HG03025 (cell line): ENCODE results near the gene RAD51B.

Experiments used
- ATAC-seq: cut with Tn5 transposase; IDR thresholded peaks from one replicate; pipeline ENCODE4 v1.9.1; 2021; ENCODE audit warnings: mild to moderate bottlenecking, moderate library complexity; ENCODE audit not compliant: unreplicated experiment, low FRiP score

The RAD51B gene

DNA sequence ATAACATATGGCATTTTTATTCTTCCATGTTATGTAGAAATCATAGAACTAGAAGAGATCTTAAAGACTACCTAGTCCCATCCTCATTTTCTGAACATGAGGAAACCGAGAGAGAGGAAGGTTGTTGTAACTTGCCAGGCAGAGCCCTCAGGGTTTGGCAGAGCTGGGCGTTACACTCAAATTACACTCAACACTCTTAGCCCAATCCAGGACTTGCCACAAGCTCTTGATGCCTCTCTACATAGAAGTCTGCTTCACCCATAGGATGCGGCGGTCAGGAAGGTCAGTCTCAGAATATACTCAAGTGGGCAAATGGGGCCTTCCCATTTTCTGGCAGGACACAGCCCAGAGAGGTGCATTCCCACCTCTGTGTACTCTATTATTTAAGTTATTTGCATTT is 765.2 kb downstream of the RAD51B start:
- ATAC-seq, result no peak

DNA sequence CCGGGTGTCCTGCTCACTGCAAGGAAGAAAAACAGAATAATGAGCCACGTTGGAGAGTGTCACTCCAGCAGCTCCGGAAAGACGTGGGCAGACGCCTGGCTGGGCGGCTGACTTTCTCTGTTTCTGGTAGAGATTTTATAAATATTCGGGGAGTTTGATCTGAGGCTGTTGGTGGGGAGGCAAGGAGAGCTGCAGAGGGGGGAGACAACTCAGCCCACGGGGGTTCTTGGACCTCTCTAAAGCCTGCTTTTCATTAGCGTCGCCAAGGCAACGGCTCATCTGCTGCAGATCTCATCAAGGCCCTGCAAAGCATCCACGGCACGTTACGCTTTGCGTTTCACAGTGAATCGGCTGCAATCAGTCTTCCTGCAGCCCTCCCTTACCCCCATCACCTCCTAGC is 766.1 kb downstream of the RAD51B start:
- no peak for ATAC-seq

DNA sequence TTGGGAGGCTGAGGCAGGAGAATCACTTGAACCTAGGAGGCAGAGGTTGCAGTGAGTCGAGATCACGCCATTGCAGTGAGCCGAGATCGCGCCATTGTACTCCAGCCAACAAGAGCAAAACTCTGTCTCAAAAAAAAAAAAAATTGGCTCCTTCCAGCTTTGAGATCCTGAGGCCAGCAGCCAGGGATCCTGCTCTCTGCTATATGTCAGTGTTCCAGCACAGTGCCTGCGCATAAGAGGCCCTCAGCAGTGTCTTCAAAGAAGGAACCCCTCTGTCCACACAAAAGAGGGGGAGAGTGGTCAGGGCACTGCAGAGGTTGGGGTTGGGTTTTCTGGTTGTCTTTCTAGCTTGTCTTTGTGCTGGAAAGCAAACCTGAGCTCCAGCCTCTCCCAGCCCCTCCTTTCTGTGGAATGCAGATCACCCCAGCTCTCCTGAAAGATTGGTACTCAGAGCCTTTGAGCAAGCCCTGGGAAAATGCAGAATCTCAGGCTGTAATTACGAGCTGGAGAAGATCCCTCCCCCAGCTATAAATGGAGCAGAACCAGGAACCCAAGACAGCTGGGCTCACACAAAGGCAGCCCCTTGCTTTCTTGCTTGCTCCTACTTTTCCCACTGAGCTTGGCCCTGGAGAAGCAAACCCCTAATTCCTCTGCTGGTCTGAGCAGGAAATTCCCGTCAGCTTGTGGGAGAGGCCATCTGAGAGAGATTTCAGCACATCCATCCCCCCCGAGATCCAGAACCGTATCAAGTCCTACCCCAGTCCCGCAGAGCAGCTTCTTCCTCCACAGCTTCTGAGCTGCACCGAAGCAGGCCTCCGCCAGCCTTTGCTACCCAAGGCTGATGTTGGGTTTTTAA is 767.5 kb downstream of the RAD51B start:
- ATAC-seq, result no peak

DNA sequence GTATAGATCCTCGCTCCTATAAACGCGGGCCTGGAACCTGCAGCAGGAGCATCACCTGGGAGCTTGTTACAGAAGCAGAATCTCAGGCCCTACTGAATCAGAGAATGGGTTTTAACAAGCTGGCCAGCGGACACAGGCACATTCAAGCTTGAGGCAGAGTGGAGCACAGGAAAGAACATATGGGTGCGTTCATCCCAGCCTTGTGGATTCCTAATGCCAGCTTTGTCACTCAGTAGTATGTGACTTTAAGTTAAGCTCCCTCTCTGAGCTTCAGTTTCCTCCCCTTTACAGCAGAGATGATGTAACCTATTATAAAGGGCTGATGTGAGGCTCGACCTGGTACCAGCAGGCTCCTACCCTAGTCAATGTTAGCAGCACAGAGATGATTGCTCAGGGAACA is 768.4 kb downstream of the RAD51B start:
- no peak for ATAC-seq

DNA sequence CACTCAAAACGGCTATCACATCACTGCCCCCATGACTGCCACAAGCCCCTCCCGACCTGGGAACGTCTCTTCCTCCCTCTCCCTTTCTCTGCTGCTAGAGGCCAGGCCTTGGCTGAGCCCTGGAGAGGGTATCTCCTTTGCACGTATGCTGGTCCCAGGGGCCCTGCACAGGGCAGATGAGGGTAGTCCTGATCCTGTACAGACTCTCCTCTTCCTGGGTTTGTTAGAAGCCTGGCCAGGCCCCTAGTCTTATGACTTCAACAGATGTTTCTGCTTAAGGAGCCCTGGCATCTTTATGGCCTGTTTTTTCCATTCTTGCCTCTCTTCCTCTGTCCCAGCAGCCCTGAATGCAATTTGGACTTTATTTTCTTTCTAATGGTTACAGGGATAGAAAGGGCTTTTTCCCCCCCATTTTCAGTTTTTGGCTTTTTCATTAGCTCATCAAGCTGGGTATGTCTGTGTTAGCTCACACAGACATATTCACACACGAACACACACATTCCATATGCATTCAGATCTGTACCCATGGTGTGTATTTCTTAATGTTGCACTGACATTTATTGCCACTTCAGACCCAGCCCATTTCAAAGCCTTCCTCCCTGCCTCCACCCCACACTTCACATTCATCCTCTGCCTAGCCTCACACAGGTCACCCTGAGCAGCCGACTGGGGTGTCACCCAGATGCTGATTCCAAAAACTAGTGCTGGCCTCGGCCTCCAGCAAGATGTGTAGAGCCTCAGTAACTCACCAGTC is 770.0 kb downstream of the RAD51B start:
- no peak for ATAC-seq

DNA sequence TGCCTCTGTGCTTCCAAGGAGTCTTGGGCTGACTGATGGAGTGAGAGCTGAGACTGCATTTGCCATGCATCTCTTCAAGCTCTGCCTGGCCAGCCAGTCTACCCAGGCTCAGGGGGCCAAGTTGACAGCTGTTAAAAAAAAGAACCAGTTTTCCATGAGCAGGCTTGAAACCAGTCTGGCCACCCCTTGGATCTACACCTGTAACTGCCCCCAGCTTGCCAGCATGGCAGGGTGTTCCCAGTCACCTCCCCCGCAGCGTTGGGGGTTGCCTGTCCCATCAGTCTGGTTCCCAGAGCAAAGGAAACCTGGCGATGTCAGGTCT is 770.6 kb downstream of the RAD51B start:
- ATAC-seq, result no peak

DNA sequence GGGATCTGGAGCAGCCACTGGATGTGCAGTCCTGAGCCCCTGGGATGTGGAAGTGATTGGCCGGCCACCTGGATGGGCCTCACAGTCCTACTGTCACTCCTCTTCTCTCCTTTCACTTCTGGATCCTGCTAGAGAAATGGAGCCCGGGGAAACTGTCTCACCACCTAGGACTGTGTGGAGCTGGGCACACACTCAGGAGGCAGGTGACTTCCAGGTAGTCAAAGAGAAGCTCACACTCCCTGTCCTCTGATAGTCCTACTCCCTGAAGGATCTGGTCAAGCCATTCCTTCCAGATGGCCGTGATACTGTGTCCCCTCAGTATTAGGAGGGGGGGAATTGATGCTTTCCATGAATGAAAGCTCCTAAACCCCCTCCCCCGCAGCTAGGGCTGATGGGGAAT is 772.2 kb downstream of the RAD51B start:
- ATAC-seq, result no peak

DNA sequence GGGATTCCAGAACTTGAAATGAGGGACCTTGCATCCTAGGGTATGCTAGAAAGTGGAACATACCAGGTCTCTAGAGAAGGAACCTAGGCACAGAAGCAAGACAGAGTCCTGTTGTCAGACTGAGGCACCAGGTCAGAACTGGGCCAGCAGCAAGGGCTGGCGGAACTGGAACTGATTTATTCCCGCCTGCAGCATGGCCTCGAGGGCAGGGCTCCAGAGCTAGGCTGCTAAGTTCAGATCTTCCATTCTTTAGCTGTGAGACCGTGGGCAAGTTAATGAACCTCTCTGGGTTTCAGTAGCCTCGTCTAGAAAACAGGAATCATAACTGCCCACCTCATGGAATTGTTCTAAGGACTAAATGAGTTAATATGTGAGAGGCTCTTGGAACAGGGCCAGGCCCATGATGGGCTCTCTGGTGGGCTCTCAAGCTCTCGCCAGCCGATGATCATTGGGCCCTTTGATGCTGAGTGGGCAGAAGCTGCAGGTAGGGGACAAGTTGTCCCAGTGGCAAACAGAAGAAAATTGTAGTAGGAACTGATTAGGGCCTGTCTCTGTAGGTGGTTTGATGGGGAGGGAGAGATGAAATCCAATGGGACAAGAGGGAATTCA is 773.5 kb downstream of the RAD51B start:
- no peak for ATAC-seq

DNA sequence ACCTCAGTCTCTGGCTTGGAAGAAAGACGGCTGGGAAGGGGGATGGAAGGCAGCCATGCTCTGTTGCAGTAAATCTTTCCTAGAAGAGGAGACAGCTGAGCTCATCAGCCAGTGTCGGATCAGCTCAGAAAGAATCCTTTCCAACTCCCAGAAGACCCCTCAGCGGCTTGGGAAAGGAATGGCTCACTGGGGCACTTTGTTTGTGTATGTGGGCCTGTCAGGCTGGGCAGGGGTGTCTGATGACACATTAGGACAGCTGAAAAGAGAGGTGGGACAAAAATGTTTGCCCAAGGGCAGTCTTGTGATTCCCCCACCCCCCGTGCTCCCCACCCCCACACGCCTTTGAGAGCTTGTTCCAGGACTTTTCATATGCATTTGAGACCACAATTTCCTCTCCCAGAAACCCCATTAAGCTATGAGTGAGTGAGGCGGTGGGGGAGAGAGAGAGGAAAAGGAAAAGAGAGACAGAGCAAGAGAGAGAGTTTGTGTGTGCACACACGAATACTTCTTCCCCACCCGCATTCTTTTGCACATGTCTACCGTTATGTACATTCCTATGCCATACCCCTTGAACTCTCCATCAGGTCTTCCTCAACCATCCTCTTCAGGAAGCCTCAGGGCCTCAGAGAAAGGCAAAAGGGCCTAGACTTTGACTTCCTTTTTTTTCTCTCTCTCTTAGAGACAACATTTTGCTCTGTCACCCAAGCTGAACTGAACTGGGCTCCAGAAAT is 774.4 kb downstream of the RAD51B start:
- no peak for ATAC-seq

DNA sequence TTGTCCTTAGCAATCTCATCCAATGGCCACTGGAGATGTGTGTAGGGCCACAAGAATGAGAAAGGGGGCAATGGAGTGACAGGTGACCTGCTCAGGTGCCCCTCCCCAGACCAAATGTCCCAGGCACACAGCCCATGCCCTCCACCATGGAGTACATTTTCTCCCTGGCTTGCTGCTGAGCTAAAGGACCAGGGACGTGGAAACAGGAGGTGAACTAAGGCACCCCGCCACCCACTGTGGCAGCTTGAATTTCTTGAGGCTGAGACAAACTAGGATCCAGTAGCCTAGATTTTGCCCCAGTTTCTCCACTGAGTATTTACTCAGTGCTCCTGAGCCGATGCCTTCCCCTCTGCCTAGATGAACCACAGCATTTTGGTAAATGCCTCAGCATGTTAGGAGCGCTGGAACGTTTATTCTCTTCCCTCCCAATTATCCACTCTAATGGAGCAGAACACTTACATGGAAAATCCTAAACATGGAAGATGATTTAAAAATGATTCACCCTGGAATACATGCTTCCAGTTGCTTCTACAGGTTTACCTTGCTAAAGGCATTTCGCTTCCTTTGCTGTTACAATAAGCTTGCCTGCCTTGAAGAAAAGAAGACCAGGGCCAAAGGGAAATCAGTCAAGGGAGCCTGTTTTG is 775.3 kb downstream of the RAD51B start:
- no peak for ATAC-seq

DNA sequence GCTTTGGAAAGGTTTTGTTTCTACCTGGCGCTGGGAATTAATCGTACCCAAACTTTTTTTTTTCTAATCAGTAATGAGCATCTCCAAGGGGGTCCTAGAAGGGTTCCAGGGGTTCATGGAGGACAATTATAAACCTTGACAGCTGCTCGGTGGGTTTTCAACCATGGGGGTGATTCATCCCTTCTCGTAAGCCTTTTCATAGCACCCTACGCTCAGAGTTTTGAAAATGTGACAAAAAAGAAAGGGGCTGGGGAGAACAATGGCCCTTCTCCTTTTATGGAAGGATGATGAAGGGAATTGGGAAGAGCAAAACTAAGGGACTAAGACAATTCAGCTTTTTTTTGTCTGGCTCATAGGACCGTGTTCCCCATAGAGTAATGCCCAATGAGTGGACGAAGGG is 776.6 kb downstream of the RAD51B start:
- no peak for ATAC-seq

DNA sequence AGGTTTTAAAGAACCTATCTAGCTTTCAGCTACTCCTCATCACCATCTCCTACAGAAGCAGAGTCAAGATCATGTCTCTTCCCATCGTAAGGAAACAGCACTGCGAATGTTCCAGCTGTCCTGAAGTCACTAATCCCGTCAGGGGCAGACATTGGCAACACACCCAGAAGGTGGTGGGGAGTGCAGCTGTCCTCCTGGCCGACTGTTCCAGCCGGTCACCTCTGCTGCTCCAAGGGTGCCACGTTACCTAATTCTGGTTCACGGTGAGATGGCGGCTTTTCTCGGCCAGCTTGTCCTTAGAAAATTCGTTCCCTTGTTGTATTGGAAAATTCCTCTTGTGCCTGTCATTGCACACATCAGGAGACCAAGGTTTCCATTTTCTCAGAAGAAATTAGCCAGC is 777.1 kb downstream of the RAD51B start:
- no peak for ATAC-seq

DNA sequence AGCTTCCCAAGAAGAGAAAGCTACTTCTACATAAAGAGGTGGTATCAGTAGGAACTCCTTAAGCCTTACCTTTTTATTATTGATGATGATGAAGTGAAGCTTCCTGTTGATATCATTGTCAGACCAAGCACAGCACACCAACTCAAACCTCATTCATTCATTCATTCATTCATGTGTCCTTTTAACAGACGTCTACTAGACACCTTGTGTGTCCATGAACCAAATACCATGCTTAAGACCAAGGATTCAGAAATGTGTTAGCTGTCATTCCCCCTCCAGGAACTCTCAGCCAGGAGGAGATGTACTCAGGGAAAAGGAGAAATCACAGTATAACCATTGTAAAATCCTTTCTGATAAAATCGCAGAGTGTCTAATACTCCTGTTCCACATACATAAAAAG is 778.5 kb downstream of the RAD51B start:
- ATAC-seq, result no peak

DNA sequence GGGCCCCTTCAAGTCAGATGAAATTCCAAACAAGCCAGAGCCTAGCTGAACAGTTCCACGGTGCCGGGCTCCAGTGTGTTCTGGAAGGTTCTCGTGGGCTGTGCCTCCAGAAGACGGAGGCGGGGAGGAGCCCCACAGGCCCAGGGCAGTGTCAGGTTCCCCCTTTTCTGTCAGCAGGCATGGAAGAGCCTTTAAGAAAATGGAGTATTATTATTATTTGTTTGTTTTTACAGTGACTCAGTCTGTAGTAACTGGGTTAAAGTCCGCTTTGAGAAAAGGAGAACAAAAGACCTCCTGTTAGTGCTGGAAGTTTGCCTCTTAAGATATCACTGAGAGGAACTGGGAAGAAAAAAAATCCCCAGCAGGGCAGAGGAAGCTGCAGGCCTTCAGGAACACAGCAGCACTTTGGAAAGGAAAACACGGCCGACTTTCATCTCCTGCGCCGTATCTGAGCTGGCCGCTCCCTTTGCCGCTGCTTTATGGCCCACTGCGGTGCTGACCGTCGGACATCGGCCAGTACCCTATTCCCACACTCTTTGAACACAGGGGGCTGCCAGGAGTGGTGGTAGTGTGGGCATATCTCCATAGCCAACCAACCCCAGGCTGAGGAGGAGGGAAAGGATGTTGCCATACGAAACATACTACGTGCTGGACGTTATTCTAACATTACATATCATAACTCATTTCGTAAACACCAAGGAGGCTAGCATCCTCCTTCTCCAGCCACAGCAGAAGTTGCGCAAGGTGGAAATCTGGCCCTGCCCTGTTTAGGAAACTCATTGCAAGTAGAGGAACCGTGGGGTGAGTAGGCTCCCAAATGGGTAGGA is 779.3 kb downstream of the RAD51B start:
- ATAC-seq, result no peak

DNA sequence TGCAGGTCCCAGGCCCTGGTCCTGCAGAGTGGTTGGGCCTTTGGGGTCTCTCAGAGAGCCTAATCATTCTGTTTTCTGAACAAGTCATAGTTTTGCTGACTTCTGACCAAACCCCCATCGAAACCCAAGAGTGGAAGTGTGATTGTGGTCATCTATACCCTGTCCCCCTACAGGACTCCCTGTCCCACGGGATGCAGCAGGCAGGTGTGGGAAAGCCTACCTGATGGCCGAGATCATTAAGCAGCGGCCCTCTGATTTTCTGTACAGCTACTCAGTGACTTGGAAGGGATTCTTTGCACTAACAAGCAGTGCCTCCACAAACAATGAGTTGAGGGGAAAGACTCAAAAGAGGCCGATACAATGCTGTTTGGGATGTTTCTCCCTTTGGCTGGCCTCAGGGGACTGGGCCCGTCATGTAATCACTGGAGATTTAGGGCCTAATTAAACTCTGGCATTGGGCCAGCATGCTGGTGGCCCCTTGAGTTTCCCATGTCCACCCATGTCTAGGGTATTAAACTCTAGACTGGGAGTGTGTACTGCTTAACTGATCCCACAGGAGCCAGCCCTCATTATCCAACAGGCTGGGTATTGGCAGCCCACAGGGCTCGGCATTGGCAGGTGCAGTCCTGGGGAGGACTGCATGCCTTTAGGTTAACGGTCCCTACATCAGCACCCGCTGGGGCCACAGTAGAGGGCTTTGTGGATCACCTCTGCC is 780.5 kb downstream of the RAD51B start:
- no peak for ATAC-seq

DNA sequence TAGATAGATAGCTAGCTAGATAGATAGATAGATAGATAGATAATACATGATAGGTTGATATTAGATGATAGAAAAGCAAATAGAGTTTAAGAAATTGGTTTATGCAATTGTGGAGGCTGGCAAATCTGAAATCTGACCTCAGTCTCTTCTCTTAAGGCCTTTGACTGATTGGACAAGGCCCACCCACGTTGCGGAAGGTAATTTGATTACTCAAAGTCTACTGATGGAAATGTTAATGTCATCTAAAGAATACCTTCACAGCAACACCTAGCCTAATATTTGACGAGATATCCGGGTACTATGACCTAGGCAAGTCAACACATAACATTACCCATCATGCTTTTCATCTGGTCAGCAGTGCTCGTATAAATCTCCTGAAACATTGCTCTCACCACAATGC is 782.9 kb downstream of the RAD51B start:
- no peak for ATAC-seq

DNA sequence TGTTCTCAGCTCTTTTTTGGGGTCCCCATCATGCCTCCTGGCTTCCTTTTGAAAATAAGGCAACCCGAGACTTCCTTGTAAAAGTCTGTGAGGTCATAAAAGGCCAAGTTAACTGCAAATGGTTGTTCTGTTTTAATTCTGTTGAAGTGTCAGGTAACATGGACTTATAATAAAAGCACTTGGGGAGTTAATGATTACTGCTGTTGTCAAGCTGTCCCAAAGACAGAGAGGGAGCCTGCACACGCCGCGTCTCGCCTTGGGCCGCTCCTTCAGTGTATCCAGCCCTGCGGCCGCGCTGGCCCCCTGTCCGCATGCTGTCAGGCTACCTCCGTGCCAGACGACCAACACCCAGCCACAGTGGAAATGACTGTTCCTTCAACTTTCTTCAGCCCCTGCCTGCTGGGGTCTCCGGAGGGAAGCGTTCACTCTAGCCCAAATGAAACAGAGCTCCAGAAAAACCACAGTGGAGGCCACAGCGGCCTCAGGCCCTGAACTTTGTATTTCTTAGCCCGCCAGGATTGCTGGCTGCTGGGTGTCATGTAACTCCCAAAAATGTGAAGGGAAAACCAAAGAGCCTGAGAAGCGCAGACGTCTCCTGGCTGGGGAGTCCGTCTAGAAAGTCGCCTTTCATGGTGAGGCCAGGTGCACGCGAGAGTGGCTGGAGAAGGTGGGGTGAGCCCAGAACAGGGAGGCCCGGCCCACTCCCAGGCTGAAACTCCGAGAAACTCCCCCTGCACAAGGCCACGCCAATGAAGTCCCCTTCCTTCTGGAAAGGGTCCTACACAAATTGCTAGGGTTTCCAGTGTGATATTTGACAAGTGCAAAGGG is 784.2 kb downstream of the RAD51B start:
- ATAC-seq, result no peak

DNA sequence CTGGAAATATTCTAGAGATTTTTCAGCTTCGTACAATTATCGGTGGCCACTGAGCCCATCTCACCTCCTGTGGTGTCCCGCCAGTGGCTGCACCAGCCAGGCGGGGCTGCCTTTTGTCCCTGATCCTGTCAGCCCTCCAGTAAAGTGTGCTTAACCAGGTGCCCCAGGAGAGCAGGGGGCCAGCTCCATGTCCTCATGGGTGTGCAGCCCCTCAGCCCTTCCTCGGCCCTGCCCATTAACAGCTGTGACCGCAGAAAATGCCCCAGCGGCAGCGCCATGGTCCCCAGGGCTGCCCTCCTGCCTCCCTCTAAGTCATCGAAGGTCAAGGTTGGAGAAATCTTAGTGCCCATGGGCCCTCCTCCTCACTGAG is 784.8 kb downstream of the RAD51B start:
- no peak for ATAC-seq
